Measurements from ENCODE around the gene PCDH12. TPM values are rescaled to one million over a fixed set of nuclear protein-coding genes. Genes with fewer than 3 reads are reported as not detected.

Gene PCDH12
- polyA plus RNA-seq, 1 of the 3 experiments (the other 2 are of a cell fraction), result 0.02 TPM

DNA sequence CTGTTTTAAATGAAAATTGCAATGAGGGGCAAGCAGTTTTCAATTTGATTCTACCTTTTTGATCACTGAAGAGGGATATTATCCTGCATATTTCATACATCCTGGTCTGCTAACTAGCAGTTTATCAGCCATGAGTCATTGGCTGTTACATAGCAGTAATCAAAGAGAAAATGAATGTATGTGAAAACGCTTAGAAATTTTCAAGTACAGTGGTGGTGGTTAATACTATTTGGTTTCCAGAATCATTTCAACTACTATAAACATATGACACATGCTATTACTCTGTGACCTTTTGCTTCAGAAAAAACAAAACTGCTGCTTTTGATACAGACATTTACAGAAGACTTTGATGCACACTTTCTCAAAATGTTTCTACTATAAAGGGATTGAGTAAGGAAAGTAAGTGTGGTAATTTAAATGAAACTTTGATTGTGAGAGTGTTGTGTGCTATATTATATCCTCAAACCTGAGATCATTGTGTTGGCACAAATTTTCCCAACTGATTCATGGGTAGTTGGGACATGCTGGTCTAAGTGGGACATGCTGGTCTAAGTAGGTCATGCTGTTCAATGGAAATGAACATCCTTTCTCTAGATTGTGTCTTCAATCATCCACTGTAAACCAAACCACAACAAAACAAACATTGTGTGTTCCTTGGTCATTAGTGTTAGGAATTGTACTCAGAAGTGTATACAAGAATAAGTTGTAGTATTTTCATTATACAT lies 16.0 kb upstream of the PCDH12 start (continued):
- TF ChIP-seq ZBTB33 (IDR thresholded peaks at IDR 0.05; ENCODE audit: borderline replicate concordance, low read depth) (no peak), USF2 (IDR thresholded peaks at IDR 0.05; ENCODE audit: borderline replicate concordance, low read depth, low read length) (no peak), MEF2A (IDR thresholded peaks at IDR 0.05; ENCODE audit: borderline replicate concordance, low read depth) (no peak), MAX (IDR thresholded peaks at IDR 0.05; ENCODE audit: low read depth) (no peak), EZH2phosphoT487 (IDR thresholded peaks at IDR 0.05; ENCODE audit: borderline replicate concordance, low read depth) (no peak), NFIC (IDR thresholded peaks at IDR 0.05; ENCODE audit: borderline replicate concordance) (no peak), CHD2 (IDR thresholded peaks at IDR 0.05; ENCODE audit: low read length, partially characterized antibody) (no peak), TEAD4 (IDR thresholded peaks at IDR 0.05; ENCODE audit: borderline replicate concordance, insufficient read depth) (no peak)
- TF ChIP-seq, protein P1, sequence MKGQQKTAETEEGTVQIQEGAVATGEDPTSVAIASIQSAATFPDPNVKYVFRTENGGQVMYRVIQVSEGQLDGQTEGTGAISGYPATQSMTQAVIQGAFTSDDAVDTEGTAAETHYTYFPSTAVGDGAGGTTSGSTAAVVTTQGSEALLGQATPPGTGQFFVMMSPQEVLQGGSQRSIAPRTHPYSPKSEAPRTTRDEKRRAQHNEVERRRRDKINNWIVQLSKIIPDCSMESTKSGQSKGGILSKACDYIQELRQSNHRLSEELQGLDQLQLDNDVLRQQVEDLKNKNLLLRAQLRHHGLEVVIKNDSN (IDR thresholded peaks at IDR 0.05; ENCODE audit: borderline replicate concordance, low read depth), result no peak

GRCh38 chr5:141969783-141970771 lies 12.1 kb upstream of the PCDH12 start:
- WGBS (ENCODE audit: low lambda C conversion rate), result 52% methylated on average over 2 of the region's 2 CpGs
- peak overlapping the region; percentile 70 for H2AFZ ChIP-seq (ENCODE audit: low read depth)
- peak overlapping the region; percentile 84 to 90 for H3K27ac ChIP-seq (ENCODE audit: low read depth in 2 of 2, low read length in 1 of 2)
- H4K20me1 ChIP-seq (ENCODE audit: insufficient read depth), result no peaks in the 10 kb centered on the region
- CTCF ChIA-PET, result interaction anchor here (0.7 to 7.8 kb wide), 27 partner anchors 8 to 636 kb away, joined by 3 to 99 read pairs (median 6); partner anchors contain the start of genes DIAPH1, PCDH1 and PCDH12
- POLR2A ChIA-PET, result interaction anchor here (0.9 to 1.7 kb wide), 4 partner anchors 9 to 289 kb away, joined by 3 to 5 read pairs (median 5); partner anchors contain the start of gene ARAP3
- H3K4me1 ChIP-seq (ENCODE audit: control insufficient read depth in 1 of 2, insufficient read depth in 2 of 2, low read depth in 1 of 2, low read length in 1 of 2), result peaks cover 9 to 13% of the 10 kb centered on the region in 2 experiments; a peak in 3 of 4 replicates
- H3K36me3 ChIP-seq (replicated peaks in 1 of 2; ENCODE audit: control insufficient read depth in 1 of 2, insufficient read depth in 2 of 2, low read length in 1 of 2), result peaks cover 20 to 30% of the 10 kb centered on the region in 2 experiments
- peak overlapping the region; percentile 93 for H3K9ac ChIP-seq
- H3K9me2 ChIP-seq, result no peaks in the 10 kb centered on the region
- no peaks in the 10 kb centered on the region for H3K9me3 ChIP-seq
- H3K27me3 ChIP-seq (ENCODE audit: insufficient read depth), result no peaks in the 10 kb centered on the region
- H3K79me2 ChIP-seq (ENCODE audit: insufficient read depth), result peaks cover 55% of the 10 kb centered on the region
- H3K4me3 ChIP-seq (ENCODE audit: low read depth in 2 of 2, low read length in 1 of 2), result peak overlapping the region; percentile 81 to 85
- H3K4me2 ChIP-seq, result peak overlapping the region; percentile 83
- no peak for TF ChIP-seq RAD21 (IDR thresholded peaks at IDR 0.05; ENCODE audit: low read length)
- TF ChIP-seq GATA2 (CRISPR knock-in tag; IDR thresholded peaks at IDR 0.05), result no peak
- TF ChIP-seq YY1 (IDR thresholded peaks at IDR 0.05; ENCODE audit: low read depth), result no peak
- TF ChIP-seq TAF1 (IDR thresholded peaks at IDR 0.05; ENCODE audit: borderline replicate concordance, low read depth, low read length), result no peak
- TF ChIP-seq FOXJ3 (CRISPR knock-in tag; IDR thresholded peaks at IDR 0.05), result no peak
- TF ChIP-seq, protein P2, sequence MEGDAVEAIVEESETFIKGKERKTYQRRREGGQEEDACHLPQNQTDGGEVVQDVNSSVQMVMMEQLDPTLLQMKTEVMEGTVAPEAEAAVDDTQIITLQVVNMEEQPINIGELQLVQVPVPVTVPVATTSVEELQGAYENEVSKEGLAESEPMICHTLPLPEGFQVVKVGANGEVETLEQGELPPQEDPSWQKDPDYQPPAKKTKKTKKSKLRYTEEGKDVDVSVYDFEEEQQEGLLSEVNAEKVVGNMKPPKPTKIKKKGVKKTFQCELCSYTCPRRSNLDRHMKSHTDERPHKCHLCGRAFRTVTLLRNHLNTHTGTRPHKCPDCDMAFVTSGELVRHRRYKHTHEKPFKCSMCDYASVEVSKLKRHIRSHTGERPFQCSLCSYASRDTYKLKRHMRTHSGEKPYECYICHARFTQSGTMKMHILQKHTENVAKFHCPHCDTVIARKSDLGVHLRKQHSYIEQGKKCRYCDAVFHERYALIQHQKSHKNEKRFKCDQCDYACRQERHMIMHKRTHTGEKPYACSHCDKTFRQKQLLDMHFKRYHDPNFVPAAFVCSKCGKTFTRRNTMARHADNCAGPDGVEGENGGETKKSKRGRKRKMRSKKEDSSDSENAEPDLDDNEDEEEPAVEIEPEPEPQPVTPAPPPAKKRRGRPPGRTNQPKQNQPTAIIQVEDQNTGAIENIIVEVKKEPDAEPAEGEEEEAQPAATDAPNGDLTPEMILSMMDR (IDR thresholded peaks at IDR 0.05), result no peak
- no peak for TF ChIP-seq EP300 (IDR thresholded peaks at IDR 0.05; ENCODE audit: borderline replicate concordance in 1 of 2, low read depth in 1 of 2, low read length in 1 of 2)
- H3F3A ChIP-seq (replicated peaks; ENCODE audit: insufficient read depth), result peaks cover 21% of the 10 kb centered on the region
- DNase-seq, result no peak

Measured in SK-N-SH (cell line).